HG03097 (cell line): ENCODE measurements around the gene EXOC6.

ENCODE experiments used
- ATAC-seq: cut with Tn5 transposase; IDR thresholded peaks from one replicate; pipeline ENCODE4 v1.9.1; 2021; ENCODE audit not compliant: unreplicated experiment, low FRiP score

EXOC6 gene

DNA sequence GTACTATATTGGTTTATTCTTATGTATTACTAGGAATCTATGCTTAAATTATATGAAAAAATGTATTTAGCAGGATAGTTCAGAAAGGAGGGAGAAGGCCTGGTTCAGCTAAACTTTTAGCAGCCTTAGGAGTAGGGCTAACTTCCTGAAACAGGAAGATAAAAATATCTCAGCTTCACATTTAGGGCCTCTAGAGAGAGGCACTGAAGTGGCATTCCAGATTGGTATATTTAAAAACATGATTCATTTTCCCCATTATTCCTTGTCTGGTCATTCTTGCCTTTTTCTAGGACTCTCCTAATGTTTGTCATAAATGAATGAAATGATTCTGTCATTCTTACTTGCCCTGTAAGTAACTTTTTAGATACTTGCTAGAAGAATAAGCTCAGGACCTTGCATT is 149.3 kb downstream of the EXOC6 start:
- ATAC-seq = no peak

DNA sequence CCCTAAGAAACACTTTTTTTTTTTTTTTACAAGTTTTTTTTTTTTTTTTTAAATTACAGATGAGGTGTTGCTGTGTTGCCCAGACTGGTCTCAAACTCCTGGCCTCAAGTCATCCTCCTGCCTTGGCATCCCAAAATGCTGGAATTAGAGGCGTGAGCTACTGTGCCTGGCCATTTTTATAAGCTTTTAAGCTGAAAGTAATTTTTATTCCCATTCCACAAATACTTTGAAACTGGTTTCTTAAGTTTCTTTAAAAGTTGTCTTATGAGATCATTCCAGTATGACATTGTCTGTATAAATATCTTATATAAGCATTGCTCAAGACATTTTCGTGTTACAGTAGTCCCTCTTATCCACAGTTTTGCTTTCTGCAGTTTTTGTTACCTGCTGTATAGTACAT is 150.9 kb downstream of the EXOC6 start:
- ATAC-seq = no peak

DNA sequence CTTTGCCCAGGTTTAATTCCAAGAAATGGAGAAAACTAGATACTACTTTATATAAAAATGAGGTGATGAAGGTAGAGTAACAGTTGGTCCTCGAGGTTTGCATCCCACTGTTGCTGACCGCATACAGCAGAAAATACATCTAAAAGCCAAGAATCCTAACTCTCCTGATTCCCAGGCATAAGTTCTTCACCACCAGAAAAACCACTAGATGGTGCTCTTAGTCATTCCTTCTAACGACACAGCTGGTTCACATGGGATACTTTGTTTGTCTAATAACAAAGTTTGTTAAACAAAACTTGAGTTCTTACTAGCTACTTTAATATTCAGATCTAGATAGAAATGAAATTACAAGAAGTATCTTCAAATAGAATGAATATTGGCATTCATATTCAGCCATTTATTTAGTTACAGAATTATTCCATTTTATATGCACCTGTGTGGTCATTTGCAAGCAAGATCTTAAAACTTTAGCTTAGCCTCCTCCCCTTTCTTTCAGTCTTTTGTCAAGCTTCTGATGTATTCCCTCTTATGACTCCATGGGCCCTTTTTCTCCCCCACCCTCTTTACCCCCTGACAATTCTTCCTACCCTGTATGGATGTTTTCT is 158.2 kb downstream of the EXOC6 start:
- no peak for ATAC-seq

DNA sequence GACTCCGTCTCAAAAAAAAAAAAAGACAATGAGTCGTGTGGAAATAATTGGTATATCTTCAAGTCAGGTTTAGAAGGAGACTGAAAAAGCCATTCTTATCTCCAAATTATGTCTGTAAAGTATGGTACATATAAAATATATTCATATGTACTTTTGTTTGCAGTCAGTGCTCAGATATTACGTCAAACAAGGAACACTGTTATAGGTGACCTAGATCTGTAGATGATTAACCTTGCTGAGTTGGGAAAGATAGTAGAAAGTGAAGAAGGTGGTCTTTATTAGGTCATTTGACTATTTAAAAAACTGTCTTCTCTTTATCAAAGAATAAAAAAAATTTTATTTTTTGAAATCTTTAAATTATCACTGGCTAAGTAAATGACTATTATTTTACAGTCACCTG is 167.4 kb downstream of the EXOC6 start:
- ATAC-seq = no peak

DNA sequence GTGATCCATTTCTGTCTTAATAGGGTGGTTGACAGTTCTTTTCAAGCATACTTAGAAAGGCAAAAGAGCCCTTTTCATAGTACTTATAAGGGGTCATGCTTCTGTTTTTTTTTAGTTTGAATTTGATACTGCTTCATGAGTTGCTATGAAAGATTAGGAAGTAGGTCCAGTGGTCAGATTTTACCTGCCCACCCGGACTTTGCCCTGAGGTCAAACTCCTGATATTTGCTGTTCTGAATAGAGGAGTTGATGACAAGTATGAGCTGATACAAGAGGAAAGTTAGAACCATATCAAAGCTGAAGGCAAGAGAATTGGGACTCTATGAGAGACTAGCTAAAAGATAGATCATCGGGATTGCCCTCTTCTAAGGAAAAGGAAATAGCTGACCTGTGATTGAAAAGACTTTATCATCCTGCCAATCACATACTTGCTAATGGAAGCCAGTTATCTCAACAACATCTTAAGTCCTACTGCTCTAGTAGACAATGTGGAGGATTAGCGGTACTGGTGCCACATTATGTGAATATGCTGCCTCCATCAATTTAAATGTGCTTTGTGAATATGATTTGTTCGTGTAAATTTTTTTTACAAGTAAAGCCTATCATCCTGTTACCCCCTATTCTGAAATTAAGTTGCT is 174.8 kb downstream of the EXOC6 start:
- no peak for ATAC-seq

DNA sequence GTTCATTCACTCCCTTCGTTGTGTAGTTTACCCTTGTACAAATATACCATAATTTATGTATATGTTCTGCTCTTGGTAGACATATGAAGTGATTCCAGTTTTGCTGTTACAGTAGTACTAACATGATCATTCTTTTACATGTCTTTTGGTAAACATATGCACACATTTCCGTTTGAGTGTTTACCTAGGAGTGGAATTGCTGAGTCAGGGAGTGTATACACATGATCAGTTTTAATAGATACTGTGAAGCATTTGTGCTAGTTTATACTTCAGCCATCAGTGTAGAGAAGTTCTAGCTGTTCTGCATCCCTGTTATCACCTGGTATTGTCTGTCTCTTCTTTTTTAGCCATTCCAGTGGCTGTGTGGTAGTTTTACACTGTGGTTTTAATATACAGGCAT is 177.8 kb downstream of the EXOC6 start:
- ATAC-seq = no peak

DNA sequence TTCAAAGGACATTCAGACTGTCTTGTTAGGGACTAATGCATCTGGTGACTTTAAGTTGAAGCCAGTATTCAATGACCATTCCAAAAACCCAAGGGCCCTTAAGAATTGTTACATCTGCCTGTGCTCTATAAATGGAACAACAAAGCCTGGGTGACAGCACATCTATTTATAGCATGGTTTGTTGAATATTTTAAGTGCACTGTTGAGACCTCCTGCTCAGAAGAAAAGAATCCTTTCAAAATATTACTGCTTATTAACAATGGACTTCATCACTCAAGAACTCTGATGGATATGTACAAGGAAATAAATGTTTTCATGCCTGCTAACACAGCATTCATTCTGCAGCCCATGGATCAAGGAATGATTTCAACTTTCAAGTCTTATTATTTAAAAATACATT is 179.2 kb downstream of the EXOC6 start:
- no peak for ATAC-seq

DNA sequence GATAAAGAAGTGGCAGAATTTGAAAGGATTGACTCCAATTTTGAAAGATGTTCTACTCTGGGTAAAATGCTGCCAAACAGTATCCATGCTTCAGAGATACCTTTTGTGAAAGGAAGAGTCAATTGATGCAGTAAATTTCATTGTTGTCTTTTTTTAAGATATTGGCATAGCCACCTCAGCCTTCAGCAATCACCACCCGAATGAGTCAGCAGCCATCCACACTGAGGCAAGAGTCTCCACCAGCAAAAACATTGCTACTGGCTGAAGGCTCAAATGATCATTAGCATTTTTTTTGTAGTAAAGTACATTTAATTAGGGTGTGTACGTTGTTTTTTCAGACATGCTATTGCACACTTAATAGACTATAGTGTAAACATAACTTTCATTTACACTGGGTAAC is 180.6 kb downstream of the EXOC6 start:
- no peak for ATAC-seq

DNA sequence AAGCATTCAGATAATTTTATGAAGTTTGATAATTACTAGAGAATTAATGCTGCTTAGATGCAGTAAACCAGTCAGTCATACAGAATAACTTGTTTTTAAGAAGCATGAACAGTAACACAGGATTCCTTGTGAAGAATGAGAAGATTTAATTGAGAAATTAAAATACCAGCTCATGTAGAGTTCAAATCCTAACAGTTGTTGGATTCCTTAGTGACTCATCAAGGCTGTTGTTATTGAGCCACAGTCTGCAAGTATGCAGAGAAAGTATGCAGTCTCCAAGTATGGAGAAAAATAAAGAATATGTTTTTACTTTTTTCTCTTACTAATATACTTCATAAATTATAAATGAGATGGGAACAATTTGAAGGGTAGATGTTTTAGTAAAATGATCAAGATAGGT is 182.1 kb downstream of the EXOC6 start:
- no peak for ATAC-seq

DNA sequence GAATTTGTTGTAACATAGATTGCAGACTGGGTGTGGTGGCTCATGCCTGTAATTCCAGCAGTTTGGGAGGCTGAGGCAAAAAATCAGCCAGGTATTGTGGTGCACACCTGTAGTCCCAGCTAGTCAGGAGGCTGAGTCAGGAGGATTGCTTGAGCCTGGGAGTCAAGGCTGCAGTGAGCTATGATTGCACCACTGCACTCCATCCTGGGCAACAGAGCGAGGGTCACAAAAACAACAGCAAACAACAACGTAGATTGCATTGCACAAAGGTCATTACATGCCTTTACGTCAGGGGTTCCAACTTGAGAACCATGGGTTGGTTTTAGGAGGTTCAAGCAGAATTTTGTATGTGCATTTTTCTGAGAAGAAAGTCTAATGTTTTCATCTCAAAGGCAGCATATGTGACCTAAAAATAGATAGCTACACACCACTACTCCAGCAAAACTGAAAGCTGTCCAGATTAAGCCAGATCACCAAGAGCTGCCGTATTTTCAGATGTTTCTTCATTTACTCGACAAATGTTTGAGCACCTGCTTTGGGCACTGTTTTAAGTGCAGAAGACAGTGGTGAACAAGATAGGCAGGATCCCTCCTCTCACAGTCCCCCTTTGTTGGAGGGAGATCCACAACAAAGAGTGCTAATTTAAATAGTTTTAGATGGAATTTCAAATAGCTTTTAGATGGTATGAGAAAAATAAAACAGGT is 183.9 kb downstream of the EXOC6 start:
- ATAC-seq = no peak

DNA sequence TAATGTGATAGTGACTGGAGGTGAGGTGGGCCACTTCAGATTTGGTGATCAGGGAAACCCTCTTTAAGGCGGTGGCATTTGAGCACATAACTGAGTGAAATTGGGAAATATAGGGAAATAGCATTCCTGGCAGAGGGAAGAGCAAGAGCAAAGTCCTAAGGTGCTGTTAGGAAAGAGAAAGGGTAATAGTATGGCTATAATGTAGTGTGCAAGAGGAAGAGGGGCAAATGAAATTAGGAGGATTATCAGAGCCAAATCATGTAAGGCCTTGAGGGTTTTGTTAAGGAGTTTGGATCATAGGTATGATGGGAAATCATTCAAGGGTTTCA is 184.5 kb downstream of the EXOC6 start:
- no peak for ATAC-seq

DNA sequence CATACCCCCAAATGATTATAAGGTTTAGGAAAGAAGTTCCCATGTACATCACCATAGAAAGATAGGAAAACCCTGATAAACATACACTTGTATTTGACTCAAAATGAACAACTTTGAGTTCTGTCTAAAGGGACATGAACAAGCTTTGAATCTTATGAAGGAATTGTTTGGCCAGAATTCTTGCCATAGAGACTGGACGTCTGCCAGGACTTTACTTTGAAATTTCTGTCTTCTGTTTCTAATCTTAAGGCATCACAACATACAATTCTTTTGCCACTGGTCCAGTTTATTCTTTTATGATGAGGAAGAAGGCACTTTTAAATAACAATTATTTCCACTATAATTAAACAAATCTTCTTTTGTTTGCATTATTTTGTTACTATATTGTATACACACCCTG is 186.1 kb downstream of the EXOC6 start:
- no peak for ATAC-seq

DNA sequence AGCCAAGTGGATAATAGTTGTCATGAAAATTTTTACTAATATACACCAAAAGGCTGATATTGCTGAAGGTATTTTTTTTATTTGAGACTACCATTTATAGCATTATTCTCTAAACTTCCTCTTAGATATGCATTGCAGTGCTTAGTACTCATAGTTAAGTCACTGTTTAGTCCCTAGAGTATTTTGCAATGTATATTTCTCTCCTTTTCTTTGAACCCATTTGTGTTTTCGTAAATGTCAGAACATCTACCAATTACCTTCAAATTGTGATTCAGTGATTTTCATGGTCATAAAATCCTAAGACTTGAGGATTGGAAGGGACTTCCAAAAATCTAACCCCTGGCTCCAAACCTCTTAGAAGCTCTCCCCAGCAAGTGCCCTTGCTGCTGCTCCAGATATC is 190.8 kb downstream of the EXOC6 start:
- ATAC-seq = no peak

DNA sequence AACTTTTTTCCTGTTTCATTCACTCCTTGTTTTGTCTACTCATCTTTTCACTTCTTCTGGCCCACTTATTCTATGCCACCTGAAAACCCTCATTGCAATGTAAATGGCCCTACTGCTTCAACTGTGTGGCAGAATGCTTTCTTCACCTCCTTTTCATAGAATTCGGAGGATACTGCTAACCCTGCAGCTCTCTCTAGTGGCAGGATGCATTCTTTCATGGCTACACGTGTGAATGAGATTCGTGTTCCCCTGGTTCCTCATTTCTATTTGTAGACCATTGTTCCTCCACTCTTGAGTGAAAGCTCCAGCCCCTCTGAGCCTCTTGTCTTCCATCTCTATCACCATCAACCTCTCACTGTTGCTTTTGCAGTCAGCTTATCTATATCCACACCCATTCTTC is 191.4 kb downstream of the EXOC6 start:
- no peak for ATAC-seq

DNA sequence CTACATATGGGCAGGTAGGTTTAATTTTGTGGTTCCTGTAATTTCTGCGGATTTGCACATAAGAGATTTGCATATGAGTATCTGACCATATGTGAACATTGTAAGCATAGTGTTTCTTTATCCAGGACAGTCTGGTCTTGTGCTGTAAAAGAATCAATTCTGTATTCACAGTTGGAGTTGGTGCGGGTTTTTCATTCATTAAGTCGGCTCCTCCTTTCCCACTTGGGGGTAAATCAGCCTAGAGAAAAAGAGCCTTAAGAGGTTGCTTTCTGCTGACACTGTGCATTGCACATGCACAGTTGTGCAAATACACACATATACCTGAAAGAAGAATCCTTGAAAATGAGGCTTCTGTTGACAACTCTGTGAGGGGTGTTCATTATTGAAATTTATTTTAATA is 206.2 kb downstream of the EXOC6 start:
- no peak for ATAC-seq

DNA sequence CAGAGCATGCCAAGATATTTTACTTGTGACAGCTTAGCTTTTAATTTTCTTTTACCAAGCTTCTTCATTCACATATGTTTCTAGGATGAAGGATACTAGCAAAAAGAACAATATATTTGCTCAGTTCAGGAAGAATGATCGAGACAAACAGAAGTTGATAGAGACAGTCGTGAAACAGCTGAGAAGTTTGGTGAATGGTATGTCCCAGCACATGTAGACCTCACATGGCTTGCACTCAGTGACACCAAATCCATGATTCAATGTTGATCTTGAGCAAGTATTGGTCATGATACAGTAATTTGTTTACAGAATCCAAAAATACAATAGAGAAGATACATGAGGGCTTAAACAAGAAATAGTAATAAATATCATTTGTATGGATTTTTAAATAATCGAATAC is 209.8 kb downstream of the EXOC6 start:
- ATAC-seq = no peak

DNA sequence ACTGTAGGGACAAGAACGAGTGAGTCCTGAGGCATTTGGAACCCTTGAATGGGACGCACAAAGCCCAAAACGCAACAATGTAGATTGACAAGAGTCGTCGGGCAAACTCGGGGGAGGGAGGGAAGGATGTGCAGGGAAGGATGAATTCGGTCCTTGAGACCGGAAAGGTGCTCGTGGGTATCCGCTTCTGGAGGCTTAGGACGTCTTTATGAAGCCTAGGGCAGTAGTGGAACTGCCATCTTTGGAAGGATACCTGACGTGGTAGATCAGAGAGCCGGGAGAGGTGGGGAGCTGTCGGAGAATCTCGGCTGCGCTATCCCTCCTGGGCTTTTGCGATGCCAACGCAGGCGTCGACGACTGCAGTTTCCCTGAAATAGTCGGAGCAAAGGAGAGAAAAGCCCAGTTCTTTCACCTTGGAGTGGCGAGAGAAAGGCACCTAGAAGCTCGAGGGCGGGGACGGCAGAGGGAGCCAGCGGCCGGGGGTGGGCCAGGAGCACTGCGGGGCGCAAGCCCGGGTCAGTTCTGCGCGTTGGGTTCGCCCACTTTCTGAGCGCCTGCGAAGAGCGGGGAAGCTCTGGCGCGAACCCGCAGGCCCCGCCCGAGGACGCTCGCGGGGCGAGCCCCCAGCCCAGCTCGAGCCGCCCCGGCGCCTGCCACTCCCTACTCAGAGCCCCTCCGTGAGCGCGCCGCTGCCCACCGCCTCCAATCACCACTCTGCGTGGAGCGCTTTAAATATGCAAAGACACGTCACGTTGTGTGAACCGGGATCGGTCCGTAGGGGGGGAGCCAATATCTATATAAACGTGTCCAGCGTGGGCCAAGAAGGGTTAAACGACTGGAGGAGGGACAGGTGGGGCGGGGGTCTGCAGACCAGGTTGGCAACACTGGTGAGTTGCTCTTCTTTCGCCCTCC is 211.9 kb downstream of the EXOC6 start, which contains the start of gene CYP26C1:
Gene CYP26C1 (plus strand): TSS at position 824 of the 912 bp plus-strand sequence. CDS start 466 bp downstream, outside the sequence.
- ATAC-seq = no peak

DNA sequence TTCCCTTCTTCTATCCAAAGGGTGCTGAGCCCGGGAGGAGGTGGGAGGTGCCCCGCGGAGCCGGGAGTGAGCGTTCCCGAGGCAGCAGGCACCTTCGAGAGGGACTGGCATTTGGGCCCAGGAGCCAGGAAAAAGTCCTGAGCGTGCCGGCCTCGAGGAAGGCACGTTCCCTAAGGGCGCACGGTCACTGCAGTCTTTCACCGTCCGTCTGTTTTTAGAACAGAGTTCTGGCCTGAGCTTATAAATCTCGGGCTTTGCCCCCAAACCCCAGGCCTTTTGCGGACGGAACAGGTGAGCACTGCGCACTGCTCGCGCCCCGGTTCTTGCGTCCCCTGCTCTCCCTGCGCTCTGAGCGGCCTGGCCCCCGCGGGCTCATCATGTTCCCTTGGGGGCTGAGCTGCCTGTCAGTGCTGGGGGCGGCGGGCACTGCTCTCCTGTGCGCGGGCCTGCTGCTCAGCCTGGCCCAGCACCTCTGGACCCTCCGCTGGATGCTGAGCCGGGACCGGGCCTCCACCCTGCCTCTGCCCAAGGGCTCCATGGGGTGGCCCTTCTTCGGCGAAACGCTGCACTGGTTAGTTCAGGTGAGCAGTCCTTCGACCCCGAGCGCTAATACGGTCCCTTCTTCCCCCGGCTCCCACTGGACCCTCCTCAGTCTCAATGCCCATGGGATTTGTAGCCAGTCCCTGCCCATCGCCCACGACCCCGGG is 212.7 kb downstream of the EXOC6 start:
- ATAC-seq = no peak

DNA sequence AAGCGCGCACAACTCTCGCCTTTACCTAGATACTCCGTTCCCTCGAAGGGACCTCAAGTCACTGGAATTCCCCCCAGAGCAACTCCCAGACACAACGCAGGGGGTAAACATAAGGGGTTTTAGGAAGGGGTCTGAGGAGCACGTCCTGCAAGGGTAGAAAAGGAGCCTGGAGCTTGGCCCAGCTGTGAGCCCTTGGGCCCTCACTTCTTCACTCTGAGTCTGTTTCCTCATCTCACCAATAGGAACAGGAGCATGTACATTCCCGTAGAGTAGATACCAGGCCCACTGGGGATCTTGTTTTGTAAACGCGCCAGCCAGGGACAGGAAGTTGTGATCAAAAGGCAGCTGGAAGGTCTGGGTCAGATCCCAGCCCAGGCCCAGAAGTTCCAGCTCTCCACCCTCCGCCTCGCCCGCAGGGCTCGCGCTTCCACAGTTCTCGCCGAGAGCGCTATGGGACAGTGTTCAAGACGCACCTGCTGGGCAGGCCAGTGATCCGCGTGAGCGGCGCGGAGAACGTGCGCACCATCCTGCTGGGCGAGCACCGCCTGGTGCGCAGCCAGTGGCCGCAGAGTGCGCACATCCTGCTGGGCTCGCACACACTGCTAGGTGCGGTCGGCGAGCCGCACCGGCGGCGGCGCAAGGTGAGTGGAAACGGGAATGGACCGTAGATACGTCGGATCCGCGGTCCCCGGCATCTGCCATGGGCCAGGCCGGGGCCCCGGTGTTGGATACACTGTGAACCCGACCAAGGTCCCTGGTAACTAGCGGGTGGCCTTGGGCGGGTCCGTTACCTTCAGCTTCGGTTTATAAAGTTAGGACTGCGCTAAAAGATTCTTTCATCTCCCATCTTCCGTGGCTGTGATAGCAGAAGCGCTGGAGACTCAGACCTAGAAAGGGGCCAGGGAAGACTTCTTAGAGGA is 213.5 kb downstream of the EXOC6 start:
- ATAC-seq = no peak
